Measurements from ENCODE around the gene SH3GL3.
A peak's percentile ranks its signal among the peaks of the same experiment; 100 is the strongest.

The SH3GL3 gene

DNA sequence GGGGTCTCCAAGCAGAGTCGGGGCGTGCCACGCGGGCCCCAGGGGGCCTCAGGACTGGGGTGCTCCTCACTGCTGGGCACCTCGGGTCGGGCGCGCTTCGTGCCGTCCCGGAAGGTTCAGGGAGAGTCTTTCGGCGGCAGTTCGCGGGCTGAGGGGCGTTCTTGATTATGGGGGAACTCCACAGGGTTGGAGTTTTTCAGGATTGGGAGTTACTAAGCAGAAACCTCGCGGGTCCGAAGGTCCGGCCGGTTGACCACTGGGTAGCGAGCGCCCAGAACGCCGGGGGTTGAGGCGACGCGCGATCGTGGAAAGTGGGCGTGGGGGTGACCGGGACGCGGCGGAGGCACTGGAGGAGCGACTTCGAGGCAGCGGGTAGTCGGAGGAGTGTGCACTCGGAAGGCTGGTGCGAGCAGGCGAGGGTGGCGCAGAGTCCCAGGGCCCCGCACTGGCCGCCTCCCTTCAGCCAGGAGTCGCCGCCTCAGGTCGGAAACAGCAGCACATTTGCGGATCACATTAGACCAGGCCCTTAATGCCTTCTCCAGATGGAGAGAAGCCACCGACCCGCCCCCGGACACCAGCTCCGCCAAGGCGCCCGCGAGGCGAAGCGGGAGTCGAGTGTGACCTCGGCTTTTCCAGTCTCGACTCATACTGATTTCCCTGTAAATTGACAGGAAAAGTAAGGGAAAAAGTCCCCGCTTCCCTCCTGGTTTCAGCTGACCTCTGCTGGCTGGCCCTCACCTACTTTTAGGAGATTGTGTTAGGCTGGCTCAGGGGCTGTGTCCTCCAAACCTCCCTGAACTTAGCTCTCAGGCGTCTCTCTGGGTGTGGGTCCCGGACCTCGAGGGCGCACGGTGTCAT lies 207.5 kb downstream of the SH3GL3 start:
- Histone ChIP-seq H2AFZ (ENCODE audit: low read length) (no peak overlapping the region), H2AK5ac (ENCODE audit: low read depth, low read length) (no peak overlapping the region), H3K4me2 (ENCODE audit: insufficient read depth, low read length, poor library complexity, severe bottlenecking) (peak overlapping the region; percentile 85), H3K4me3 (ENCODE audit: low read length in 2 of 2) (peak overlapping the region in 1 of 2 donors; percentile 80), H4K91ac (ENCODE audit: low read depth, low read length, poor library complexity) (no peak overlapping the region), H3K36me3 (replicated peaks in 1 of 2; ENCODE audit: control insufficient read depth in 2 of 2, insufficient read depth in 2 of 2, low read length in 2 of 2) (no peaks in the 10 kb centered on the region), H3K9ac (ENCODE audit: low read depth, low read length, poor library complexity) (no peak overlapping the region), H2BK12ac (ENCODE audit: low read length) (peak overlapping the region; percentile 76), H2BK15ac (ENCODE audit: low read length) (peak overlapping the region; percentile 42), H3K14ac (ENCODE audit: low read length) (peak overlapping the region; percentile 73), H3K23ac (ENCODE audit: low read depth, low read length, poor library complexity) (no peak overlapping the region), H3K27ac (replicated peaks; ENCODE audit: low read length) (no peak overlapping the region), H3K4ac (ENCODE audit: low read length) (no peak overlapping the region), H3K79me1 (ENCODE audit: low read depth, low read length) (no peaks in the 10 kb centered on the region), H3K4me1 (ENCODE audit: control insufficient read depth in 2 of 2, insufficient read depth in 1 of 2, low read depth in 1 of 2, low read length in 2 of 2) (no peaks in the 10 kb centered on the region), H4K8ac (ENCODE audit: low read depth, low read length) (no peak overlapping the region), H2BK120ac (ENCODE audit: low read depth, low read length) (no peak overlapping the region), H3K27me3 (ENCODE audit: control insufficient read depth in 3 of 3, insufficient read depth in 3 of 3, low read depth in 1 of 3, low read length in 3 of 3) (peaks cover 7 to 62% (median 31%) of the 10 kb centered on the region in 3 experiments), H2BK5ac (ENCODE audit: low read length) (peak overlapping the region; percentile 13), H3K9me3 (replicated peaks in 1 of 2; ENCODE audit: control insufficient read depth in 2 of 2, insufficient read depth in 1 of 2, low read depth in 1 of 2, low read length in 2 of 2) (no peaks in the 10 kb centered on the region), H3K18ac (ENCODE audit: low read length) (peak overlapping the region; percentile 79)
- DNase-seq (ENCODE audit: low spot score) = no peak
- WGBS, 2 donors (ENCODE audit: extremely low coverage in 2 of 2, insufficient read length in 2 of 2, insufficient replicate concordance in 1 of 2) = no CpG with 5 or more reads among the region's 67 CpGs

DNA sequence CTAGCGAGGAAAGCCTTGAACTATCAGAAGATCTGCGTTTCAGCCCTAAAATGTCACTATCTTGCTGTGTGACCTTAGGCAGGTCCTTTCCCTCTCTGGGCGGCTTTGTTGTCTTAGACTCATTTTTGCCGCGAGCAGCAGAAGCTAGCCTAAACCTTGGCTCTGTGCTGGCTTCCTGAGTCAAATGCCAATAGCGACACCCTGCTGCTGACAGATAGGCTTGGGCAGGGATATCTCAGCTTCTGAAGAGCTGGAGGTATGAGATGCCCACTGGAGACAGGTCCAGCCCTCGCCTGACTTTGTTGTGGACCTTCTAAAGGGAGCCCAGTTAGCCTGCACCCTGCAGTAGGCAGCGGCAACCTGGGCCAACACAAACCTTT lies 208.1 kb downstream of the SH3GL3 start:
- no peak overlapping the region for H4K91ac ChIP-seq (ENCODE audit: low read depth, low read length, poor library complexity)
- H3K9ac ChIP-seq (ENCODE audit: low read depth, low read length, poor library complexity) = no peak overlapping the region
- DNase-seq (ENCODE audit: low spot score) = no peak
- H2AK5ac ChIP-seq (ENCODE audit: low read depth, low read length) = no peak overlapping the region
- peaks cover 7 to 62% (median 31%) of the 10 kb centered on the region in 3 experiments for H3K27me3 ChIP-seq (ENCODE audit: control insufficient read depth in 3 of 3, insufficient read depth in 3 of 3, low read depth in 1 of 3, low read length in 3 of 3)
- no peaks in the 10 kb centered on the region for H3K4me1 ChIP-seq (ENCODE audit: control insufficient read depth in 2 of 2, insufficient read depth in 1 of 2, low read depth in 1 of 2, low read length in 2 of 2)
- no peak overlapping the region for H2BK5ac ChIP-seq (ENCODE audit: low read length)
- H2BK15ac ChIP-seq (ENCODE audit: low read length) = no peak overlapping the region
- no peak overlapping the region for H2BK120ac ChIP-seq (ENCODE audit: low read depth, low read length)
- H2BK12ac ChIP-seq (ENCODE audit: low read length) = no peak overlapping the region
- H3K79me1 ChIP-seq (ENCODE audit: low read depth, low read length) = no peaks in the 10 kb centered on the region
- no peak overlapping the region for H3K4me2 ChIP-seq (ENCODE audit: insufficient read depth, low read length, poor library complexity, severe bottlenecking)
- H2AFZ ChIP-seq (ENCODE audit: low read length) = no peak overlapping the region
- H3K27ac ChIP-seq (replicated peaks; ENCODE audit: low read length) = no peak overlapping the region
- H3K9me3 ChIP-seq (replicated peaks in 1 of 2; ENCODE audit: control insufficient read depth in 2 of 2, insufficient read depth in 1 of 2, low read depth in 1 of 2, low read length in 2 of 2) = no peaks in the 10 kb centered on the region
- no peak overlapping the region for H3K23ac ChIP-seq (ENCODE audit: low read depth, low read length, poor library complexity)
- no CpG with 5 or more reads among the region's 8 CpGs for WGBS, 2 donors (ENCODE audit: extremely low coverage in 2 of 2, insufficient read length in 2 of 2, insufficient replicate concordance in 1 of 2)
- H3K18ac ChIP-seq (ENCODE audit: low read length) = no peak overlapping the region
- no peak overlapping the region for H4K8ac ChIP-seq (ENCODE audit: low read depth, low read length)
- no peak overlapping the region for H3K14ac ChIP-seq (ENCODE audit: low read length)
- no peak overlapping the region for H3K4me3 ChIP-seq (ENCODE audit: low read length in 2 of 2)
- H3K36me3 ChIP-seq (replicated peaks in 1 of 2; ENCODE audit: control insufficient read depth in 2 of 2, insufficient read depth in 2 of 2, low read length in 2 of 2) = no peaks in the 10 kb centered on the region
- no peak overlapping the region for H3K4ac ChIP-seq (ENCODE audit: low read length)

DNA sequence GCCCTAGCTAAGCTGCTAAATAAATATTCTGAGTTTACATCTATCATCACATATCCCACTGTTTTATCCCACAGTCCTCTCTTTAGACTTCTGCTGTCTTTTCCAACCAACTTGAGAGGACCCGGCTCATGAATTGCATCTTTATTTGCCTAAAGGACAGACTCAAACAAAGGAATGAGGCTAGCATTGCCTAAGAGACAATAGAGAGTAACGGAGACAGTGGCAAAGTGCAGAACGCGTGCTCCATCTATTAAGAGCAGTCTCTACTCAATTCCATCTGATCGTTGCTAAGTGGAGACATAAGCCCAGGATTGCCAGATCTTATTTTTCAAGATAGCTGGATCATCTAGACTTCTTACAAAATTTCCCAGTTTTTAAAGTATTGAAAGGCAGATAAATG lies 209.1 kb downstream of the SH3GL3 start:
- no peak overlapping the region for H2BK5ac ChIP-seq (ENCODE audit: low read length)
- no peaks in the 10 kb centered on the region for H3K36me3 ChIP-seq (replicated peaks in 1 of 2; ENCODE audit: control insufficient read depth in 2 of 2, insufficient read depth in 2 of 2, low read length in 2 of 2)
- no peak overlapping the region for H2BK15ac ChIP-seq (ENCODE audit: low read length)
- H4K91ac ChIP-seq (ENCODE audit: low read depth, low read length, poor library complexity) = no peak overlapping the region
- no peaks in the 10 kb centered on the region for H3K9me3 ChIP-seq (replicated peaks in 1 of 2; ENCODE audit: control insufficient read depth in 2 of 2, insufficient read depth in 1 of 2, low read depth in 1 of 2, low read length in 2 of 2)
- no peak overlapping the region for H2BK120ac ChIP-seq (ENCODE audit: low read depth, low read length)
- no peak overlapping the region for H3K18ac ChIP-seq (ENCODE audit: low read length)
- H3K4me3 ChIP-seq (ENCODE audit: low read length in 2 of 2) = no peak overlapping the region
- no peak for DNase-seq (ENCODE audit: low spot score)
- H2AFZ ChIP-seq (ENCODE audit: low read length) = no peak overlapping the region
- H2BK12ac ChIP-seq (ENCODE audit: low read length) = no peak overlapping the region
- H3K27me3 ChIP-seq (ENCODE audit: control insufficient read depth in 3 of 3, insufficient read depth in 3 of 3, low read depth in 1 of 3, low read length in 3 of 3) = peaks cover 7 to 52% (median 31%) of the 10 kb centered on the region in 3 experiments
- no CpG with 5 or more reads among the region's 5 CpGs for WGBS, 2 donors (ENCODE audit: extremely low coverage in 2 of 2, insufficient read length in 2 of 2, insufficient replicate concordance in 1 of 2)
- H3K23ac ChIP-seq (ENCODE audit: low read depth, low read length, poor library complexity) = no peak overlapping the region
- no peak overlapping the region for H4K8ac ChIP-seq (ENCODE audit: low read depth, low read length)
- no peaks in the 10 kb centered on the region for H3K79me1 ChIP-seq (ENCODE audit: low read depth, low read length)
- H3K4me2 ChIP-seq (ENCODE audit: insufficient read depth, low read length, poor library complexity, severe bottlenecking) = no peak overlapping the region
- H3K4me1 ChIP-seq (ENCODE audit: control insufficient read depth in 2 of 2, insufficient read depth in 1 of 2, low read depth in 1 of 2, low read length in 2 of 2) = no peaks in the 10 kb centered on the region
- no peak overlapping the region for H3K9ac ChIP-seq (ENCODE audit: low read depth, low read length, poor library complexity)
- H2AK5ac ChIP-seq (ENCODE audit: low read depth, low read length) = no peak overlapping the region
- H3K14ac ChIP-seq (ENCODE audit: low read length) = no peak overlapping the region
- H3K27ac ChIP-seq (replicated peaks; ENCODE audit: low read length) = no peak overlapping the region
- H3K4ac ChIP-seq (ENCODE audit: low read length) = no peak overlapping the region

DNA sequence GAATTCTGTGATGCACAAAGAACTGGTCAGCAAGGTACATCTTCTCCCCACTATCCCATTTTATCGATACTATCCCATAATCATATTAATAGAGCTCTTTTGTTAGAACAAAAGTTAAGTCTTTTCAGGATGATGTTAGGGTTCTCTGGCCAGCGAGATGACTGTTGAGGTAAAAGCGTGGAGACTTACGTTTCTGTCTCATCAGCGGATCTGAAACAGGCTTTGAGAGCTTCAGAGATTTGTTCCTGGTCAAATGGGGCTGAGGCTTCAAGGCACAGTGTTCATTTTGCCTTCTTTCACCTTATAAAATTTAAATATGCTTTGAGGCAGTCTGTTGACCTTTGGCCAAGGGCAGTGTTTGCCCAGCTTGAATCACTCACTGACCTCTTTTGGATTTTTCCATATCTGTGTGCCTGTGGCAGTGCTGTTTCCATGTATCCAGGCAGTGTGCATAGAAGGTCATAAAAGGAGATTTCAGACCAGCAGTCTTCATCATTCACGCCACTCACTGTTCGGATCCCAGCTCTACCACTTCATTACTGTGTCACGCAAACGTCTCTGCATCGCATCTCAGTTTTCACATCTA lies 209.9 kb downstream of the SH3GL3 start:
- no peak overlapping the region for H2BK120ac ChIP-seq (ENCODE audit: low read depth, low read length)
- H3K4ac ChIP-seq (ENCODE audit: low read length) = no peak overlapping the region
- H3K4me3 ChIP-seq (ENCODE audit: low read length in 2 of 2) = no peak overlapping the region
- no peaks in the 10 kb centered on the region for H3K36me3 ChIP-seq (replicated peaks in 1 of 2; ENCODE audit: control insufficient read depth in 2 of 2, insufficient read depth in 2 of 2, low read length in 2 of 2)
- H3K9ac ChIP-seq (ENCODE audit: low read depth, low read length, poor library complexity) = no peak overlapping the region
- no peak overlapping the region for H2BK12ac ChIP-seq (ENCODE audit: low read length)
- no peak overlapping the region for H3K4me2 ChIP-seq (ENCODE audit: insufficient read depth, low read length, poor library complexity, severe bottlenecking)
- no peak for DNase-seq (ENCODE audit: low spot score)
- no peak overlapping the region for H4K8ac ChIP-seq (ENCODE audit: low read depth, low read length)
- peaks cover 7 to 44% (median 31%) of the 10 kb centered on the region in 3 experiments for H3K27me3 ChIP-seq (ENCODE audit: control insufficient read depth in 3 of 3, insufficient read depth in 3 of 3, low read depth in 1 of 3, low read length in 3 of 3)
- H3K9me3 ChIP-seq (replicated peaks in 1 of 2; ENCODE audit: control insufficient read depth in 2 of 2, insufficient read depth in 1 of 2, low read depth in 1 of 2, low read length in 2 of 2) = no peaks in the 10 kb centered on the region
- no peak overlapping the region for H3K18ac ChIP-seq (ENCODE audit: low read length)
- WGBS, 2 donors (ENCODE audit: extremely low coverage in 2 of 2, insufficient read length in 2 of 2, insufficient replicate concordance in 1 of 2) = no CpG with 5 or more reads among the region's 10 CpGs
- H2AK5ac ChIP-seq (ENCODE audit: low read depth, low read length) = no peak overlapping the region
- no peaks in the 10 kb centered on the region for H3K4me1 ChIP-seq (ENCODE audit: control insufficient read depth in 2 of 2, insufficient read depth in 1 of 2, low read depth in 1 of 2, low read length in 2 of 2)
- H3K23ac ChIP-seq (ENCODE audit: low read depth, low read length, poor library complexity) = no peak overlapping the region
- H4K91ac ChIP-seq (ENCODE audit: low read depth, low read length, poor library complexity) = no peak overlapping the region
- no peak overlapping the region for H3K27ac ChIP-seq (replicated peaks; ENCODE audit: low read length)
- H2AFZ ChIP-seq (ENCODE audit: low read length) = no peak overlapping the region
- H2BK5ac ChIP-seq (ENCODE audit: low read length) = no peak overlapping the region
- no peaks in the 10 kb centered on the region for H3K79me1 ChIP-seq (ENCODE audit: low read depth, low read length)
- H3K14ac ChIP-seq (ENCODE audit: low read length) = no peak overlapping the region
- H2BK15ac ChIP-seq (ENCODE audit: low read length) = no peak overlapping the region

All from neuronal stem cell (in vitro differentiated cells).